CD8-positive, alpha-beta memory T cell (primary cell): ENCODE measurements around the gene UBTD1. TPM values are rescaled to one million over a fixed set of nuclear protein-coding genes. Genes with fewer than 3 reads are reported as not detected.
"Not testable (repeated sequence)": the region's sequence is repeated elsewhere in the genome, so short reads cannot be mapped to it uniquely, and the experiment has no call there.

ENCODE experiments used
- CTCF ChIA-PET: fragments of 350-600 bp; sonication (Branson Sonifier 250); formaldehyde crosslinking; loops from one replicate; lab custom pipeline; 2021; ENCODE audit warnings: antibody characterized with exemption; lab: Charles Lee
- POLR2A ChIA-PET: fragments of 350-600 bp; sonication (Branson Sonifier 250); formaldehyde crosslinking; loops from one replicate; lab custom pipeline; 2021; ENCODE audit warnings: antibody characterized with exemption; lab: Charles Lee
- DNase-seq, 5 donors: peaks; one replicate each; pipeline versions ENCODE4 v3.0.0 to v3.0.0-alpha.2; 2020 to 2022; ENCODE audit warnings: mixed read lengths in 1 of 5
- H3K27ac ChIP-seq: one replicate; pipeline ENCODE4 v1.7.0; 2013; ENCODE audit warnings: low read depth, mild to moderate bottlenecking, low read length, moderate library complexity
- H3K27me3 ChIP-seq: 2 replicates; pipeline ENCODE4 v1.7.0; 2013; ENCODE audit warnings: low read length, mild to moderate bottlenecking; ENCODE audit not compliant: insufficient read depth, poor library complexity, severe bottlenecking
- H3K36me3 ChIP-seq: 2 replicates; pipeline ENCODE4 v1.7.0; 2013; ENCODE audit warnings: mild to moderate bottlenecking, low read length, moderate library complexity; ENCODE audit not compliant: insufficient read depth
- H3K4me1 ChIP-seq: 2 replicates; pipeline ENCODE4 v1.7.0; 2013; ENCODE audit warnings: mild to moderate bottlenecking, low read length, moderate library complexity; ENCODE audit not compliant: insufficient read depth
- H3K4me3 ChIP-seq: 2 replicates; pipeline ENCODE4 v1.7.0; 2013; ENCODE audit warnings: mild to moderate bottlenecking, low read length
- H3K9me3 ChIP-seq: 2 replicates; pipeline ENCODE4 v1.7.0; 2013; ENCODE audit warnings: mild to moderate bottlenecking, low read length
- H3K27ac Mint-ChIP-seq, 8 donors: one replicate each; pipeline ENCODE4 v1.8.0; 2020 to 2021; ENCODE audit warnings: mixed read lengths in 8 of 8, mild to moderate bottlenecking in 6 of 8, inconsistent platforms in 3 of 8, moderate library complexity in 3 of 8
- H3K27me3 Mint-ChIP-seq, 2 donors: one replicate each; pipeline ENCODE4 v1.8.0; 2020 to 2021; ENCODE audit warnings: mixed read lengths in 2 of 2, mild to moderate bottlenecking in 1 of 2, moderate library complexity in 1 of 2
- H3K36me3 Mint-ChIP-seq, 3 donors: one replicate each; pipeline ENCODE4 v1.8.0; 2020 to 2021; ENCODE audit warnings: mixed read lengths in 3 of 3, inconsistent platforms in 1 of 3, mild to moderate bottlenecking in 1 of 3
- H3K4me1 Mint-ChIP-seq, 3 donors: one replicate each; pipeline ENCODE4 v1.8.0; 2020 to 2021; ENCODE audit warnings: mixed read lengths in 3 of 3, inconsistent platforms in 1 of 3, mild to moderate bottlenecking in 1 of 3
- H3K4me3 Mint-ChIP-seq, 7 donors: one replicate each; pipeline ENCODE4 v1.8.0; 2020 to 2021; ENCODE audit warnings: mixed read lengths in 7 of 7, mild to moderate bottlenecking in 6 of 7, moderate library complexity in 4 of 7, inconsistent platforms in 2 of 7
- H3K9me3 Mint-ChIP-seq, 5 donors: one replicate each; pipeline ENCODE4 v1.8.0; 2020 to 2022; ENCODE audit warnings: mixed read lengths in 5 of 5, mild to moderate bottlenecking in 3 of 5, moderate library complexity in 2 of 5, inconsistent platforms in 1 of 5
- polyA plus RNA-seq: library from polyadenylated mRNA; unstranded; fragments of 300-500 nt; fragmentation: Illumina TruSeq; gene quantifications from one replicate; pipeline ENCODE4 v1.2.3, GENCODE V29; 2021
- total RNA-seq, 2 experiments: library from RNA; stranded (reverse); gene quantifications; one replicate each; pipeline ENCODE4 v1.2.3, GENCODE V29; 2021

The UBTD1 gene
- total and polyA plus RNA-seq, 3 experiments from 2014 or later, result 1.9 to 2.6 (median 2.0) TPM

DNA sequence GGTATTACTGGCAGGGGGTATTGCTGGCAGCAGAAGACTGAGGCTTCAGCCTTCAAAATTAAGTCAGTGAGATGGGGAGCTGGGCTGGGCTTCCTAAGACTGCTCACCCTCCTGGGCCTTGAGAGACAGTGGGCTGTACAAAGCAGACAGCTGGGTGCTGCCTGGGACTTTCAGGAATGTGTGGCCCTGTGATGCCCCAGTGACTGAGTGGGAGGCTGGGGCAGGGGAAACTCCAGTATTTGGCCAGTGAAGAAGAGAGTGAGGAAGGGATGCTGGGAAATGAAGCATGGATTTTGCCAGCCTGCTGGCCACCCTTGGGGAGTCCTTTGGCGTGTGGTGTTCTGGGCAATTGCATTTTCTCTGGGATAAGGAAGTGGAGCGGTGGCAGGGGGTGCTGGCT lies 74.3 kb downstream of the UBTD1 start:
- Mint-ChIP-seq H3K4me1 (no peaks in the 10 kb centered on the region), H3K9me3 (no peaks in the 10 kb centered on the region), H3K27me3 (no peaks in the 10 kb centered on the region), H3K27ac (no peak overlapping the region), H3K36me3 (peaks cover 0 to 2% (median 0%) of the 10 kb centered on the region in 3 donors), H3K4me3 (no peak overlapping the region)
- Histone ChIP-seq H3K36me3 (no peaks in the 10 kb centered on the region), H3K4me1 (no peaks in the 10 kb centered on the region), H3K27ac (no peak overlapping the region), H3K4me3 (no peak overlapping the region), H3K9me3 (no peaks in the 10 kb centered on the region), H3K27me3 (no peaks in the 10 kb centered on the region)
- CTCF ChIA-PET, result interaction anchor here (1.3 to 2.3 kb wide), 5 partner anchors 8 to 159 kb away, joined by 3 to 7 read pairs (median 6); partner anchors contain the start of gene HOGA1
- no peak for DNase-seq
- POLR2A ChIA-PET, result no interaction called here

DNA sequence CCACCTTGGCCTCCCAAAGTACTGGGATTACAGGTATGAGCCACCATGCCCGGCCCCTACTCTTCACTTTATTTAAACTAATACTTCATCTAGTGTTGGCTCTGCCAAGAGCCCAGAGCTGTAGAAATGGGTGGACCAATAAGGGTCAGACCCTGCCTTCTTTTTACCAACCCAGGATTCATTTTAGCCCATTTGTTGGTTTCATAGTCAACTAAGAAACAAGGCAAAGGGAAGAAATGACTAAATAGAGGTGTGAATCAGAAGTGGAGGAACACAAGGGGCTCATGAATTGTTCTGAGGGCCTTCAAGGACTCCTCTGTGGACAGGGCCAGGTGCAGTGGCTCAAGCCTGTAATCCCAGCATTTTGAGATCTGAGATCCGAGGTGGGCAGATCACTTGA lies 74.9 kb downstream of the UBTD1 start:
- Histone ChIP-seq H3K36me3 (no peaks in the 10 kb centered on the region), H3K9me3 (no peaks in the 10 kb centered on the region), H3K27me3 (no peaks in the 10 kb centered on the region), H3K4me1 (no peaks in the 10 kb centered on the region), H3K27ac (no peak overlapping the region), H3K4me3 (no peak overlapping the region)
- POLR2A ChIA-PET, result no interaction called here
- Mint-ChIP-seq H3K4me1 (no peaks in the 10 kb centered on the region), H3K36me3 (peaks cover 0 to 2% (median 0%) of the 10 kb centered on the region in 3 donors), H3K4me3 (no peak overlapping the region), H3K27ac (peak overlapping the region in 1 of 8 donors; percentile 57), H3K27me3 (peaks cover 0 to 2% of the 10 kb centered on the region in 2 donors), H3K9me3 (no peaks in the 10 kb centered on the region)
- CTCF ChIA-PET, result no interaction called here
- DNase-seq, result no peak

DNA sequence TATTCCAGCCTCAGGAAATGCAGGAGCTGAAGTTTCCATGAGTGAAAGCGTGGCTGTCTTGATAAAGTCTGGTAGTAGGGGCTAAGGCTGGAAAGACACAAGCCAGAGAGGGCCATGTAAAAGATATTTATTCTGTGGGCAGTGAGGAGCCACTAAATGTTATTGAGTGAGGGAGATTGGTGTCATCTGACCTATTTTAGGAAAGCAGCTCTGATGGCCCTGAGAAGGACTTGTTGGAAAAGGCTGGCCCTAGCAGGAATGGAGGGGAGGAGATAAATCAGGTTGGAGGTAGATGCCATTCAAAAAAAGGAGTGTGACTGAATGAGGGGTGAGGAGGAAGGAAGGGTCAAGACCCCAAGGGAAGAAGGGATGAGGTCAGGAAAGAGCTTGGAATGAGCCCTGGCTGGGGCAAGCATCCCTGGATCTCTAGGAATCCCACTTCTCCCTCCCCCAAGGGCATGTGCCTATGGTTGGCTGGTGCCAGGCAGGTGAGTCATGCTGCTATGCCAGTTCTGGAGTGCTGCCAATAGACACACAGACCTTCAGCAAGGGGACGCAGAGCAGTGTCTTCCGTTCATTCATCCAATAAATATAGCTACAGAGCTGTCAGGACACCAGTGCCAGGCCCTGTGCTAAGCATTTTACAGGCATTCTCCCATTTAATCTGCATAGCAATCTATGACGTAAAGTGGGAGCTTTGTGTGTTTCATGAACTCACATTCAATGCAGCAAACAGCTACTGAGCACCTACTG lies 75.8 kb downstream of the UBTD1 start:
- no peaks in the 10 kb centered on the region for H3K4me1 ChIP-seq
- peak overlapping the region in 2 of 8 donors; percentile 32 to 38 for H3K27ac Mint-ChIP-seq
- ChIA-PET POLR2A (no interaction called here), CTCF (interaction anchor here (1.0 kb wide), 1 partner anchor 110 kb away, joined by 3 read pairs; no protein-coding TSS in a partner anchor)
- no peaks in the 10 kb centered on the region for H3K36me3 ChIP-seq
- no peaks in the 10 kb centered on the region for H3K4me1 Mint-ChIP-seq
- no peak for DNase-seq
- no peaks in the 10 kb centered on the region for H3K9me3 Mint-ChIP-seq
- H3K4me3 ChIP-seq, result no peak overlapping the region
- H3K27me3 Mint-ChIP-seq, result peaks cover 0 to 5% of the 10 kb centered on the region in 2 donors
- H3K9me3 ChIP-seq, result no peaks in the 10 kb centered on the region
- peaks cover 0 to 1% (median 0%) of the 10 kb centered on the region in 3 donors for H3K36me3 Mint-ChIP-seq
- H3K27ac ChIP-seq, result no peak overlapping the region
- no peak overlapping the region for H3K4me3 Mint-ChIP-seq
- no peaks in the 10 kb centered on the region for H3K27me3 ChIP-seq

DNA sequence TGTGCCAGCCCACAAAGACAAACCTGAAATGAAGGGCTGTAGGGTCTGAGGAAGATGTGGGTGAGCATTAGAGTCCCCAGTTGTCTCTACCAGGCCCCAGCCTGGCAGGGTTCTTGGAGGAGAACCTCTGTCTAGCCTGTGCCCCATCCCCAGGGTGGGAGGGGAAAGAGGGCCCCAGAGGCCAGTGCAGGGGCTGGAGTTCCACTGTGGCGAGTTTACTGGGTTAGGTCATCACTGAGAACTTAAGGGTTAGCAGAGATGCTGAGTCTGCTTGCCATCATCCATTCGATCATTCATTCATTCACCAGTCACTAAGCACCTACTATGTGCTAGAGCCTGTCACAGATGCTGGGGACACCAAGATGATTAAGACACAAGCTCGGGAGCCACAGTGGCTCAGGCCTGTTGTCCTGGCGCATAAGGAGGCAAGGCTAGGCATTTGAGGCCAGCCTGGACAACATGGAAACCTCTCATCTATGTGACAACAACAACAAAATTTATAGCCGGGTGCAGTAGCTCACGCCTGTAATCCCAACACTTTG lies 76.5 kb downstream of the UBTD1 start:
- Histone ChIP-seq H3K4me1 (no peaks in the 10 kb centered on the region), H3K4me3 (no peak overlapping the region), H3K9me3 (no peaks in the 10 kb centered on the region), H3K27me3 (no peaks in the 10 kb centered on the region), H3K27ac (no peak overlapping the region), H3K36me3 (no peaks in the 10 kb centered on the region)
- CTCF ChIA-PET, result interaction anchor here (1.0 kb wide), 1 partner anchor 126 kb away, joined by 3 read pairs; no protein-coding TSS in a partner anchor
- Mint-ChIP-seq H3K9me3 (no peaks in the 10 kb centered on the region), H3K36me3 (no peaks in the 10 kb centered on the region), H3K4me3 (no peak overlapping the region), H3K4me1 (no peaks in the 10 kb centered on the region), H3K27me3 (peaks cover 0 to 5% of the 10 kb centered on the region in 2 donors), H3K27ac (peak overlapping the region in 1 of 8 donors; percentile 8)
- no peak for DNase-seq
- POLR2A ChIA-PET, result no interaction called here

DNA sequence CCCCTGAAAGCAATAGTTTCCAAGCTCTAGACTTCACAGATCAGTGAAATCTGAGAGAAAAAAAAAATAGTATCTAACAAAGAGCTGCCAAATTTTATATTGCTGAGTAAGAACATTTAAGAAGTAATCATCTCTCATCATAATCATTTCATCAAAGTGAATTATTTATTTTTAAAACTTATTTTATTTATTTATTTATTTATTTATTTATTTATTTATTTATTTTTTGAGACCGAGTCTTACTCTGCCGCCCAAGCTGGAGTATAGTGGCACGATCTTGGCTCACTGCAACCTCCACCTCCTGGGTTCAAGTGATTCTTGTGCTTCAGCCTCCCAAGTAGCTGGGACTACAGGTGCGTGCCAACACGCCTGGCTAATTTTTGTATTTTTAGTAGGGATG lies 77.8 kb downstream of the UBTD1 start:
- not testable (repeated sequence) for H3K27me3 Mint-ChIP-seq, H3K4me1 ChIP-seq, DNase-seq, H3K27ac Mint-ChIP-seq, H3K27me3 ChIP-seq, H3K27ac ChIP-seq, H3K4me1 Mint-ChIP-seq, H3K36me3 ChIP-seq, H3K4me3 Mint-ChIP-seq, H3K9me3 Mint-ChIP-seq, H3K4me3 ChIP-seq, H3K9me3 ChIP-seq, H3K36me3 Mint-ChIP-seq
- ChIA-PET CTCF (interaction anchor here (0.9 kb wide), 1 partner anchor 10 kb away, joined by 3 read pairs; no protein-coding TSS in a partner anchor), POLR2A (interaction anchor here (0.8 kb wide), 1 partner anchor 8 kb away, joined by 3 read pairs; no protein-coding TSS in a partner anchor)

DNA sequence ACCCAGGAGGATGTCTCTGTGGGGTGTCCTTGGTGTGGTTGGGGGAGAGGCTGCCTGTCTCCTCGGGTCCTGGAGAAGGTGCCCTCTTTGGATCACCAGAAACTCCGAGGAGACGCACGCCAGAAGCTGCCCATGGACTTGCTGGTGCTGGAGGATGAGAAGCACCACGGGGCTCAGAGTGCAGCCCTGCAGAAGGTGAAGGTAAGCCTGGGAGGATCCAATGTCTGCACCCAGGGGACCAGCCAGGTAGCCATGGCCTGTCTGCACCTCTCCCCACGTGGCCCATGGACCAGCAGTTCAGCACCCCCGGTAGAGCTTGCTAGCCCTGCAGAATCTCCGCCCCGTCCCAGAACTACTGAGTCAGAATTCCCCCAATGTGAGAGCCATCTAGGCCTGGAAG lies 79.0 kb downstream of the UBTD1 start:
- no peaks in the 10 kb centered on the region for H3K4me1 Mint-ChIP-seq
- peaks cover 0 to 5% of the 10 kb centered on the region in 2 donors for H3K27me3 Mint-ChIP-seq
- no peak overlapping the region for H3K4me3 Mint-ChIP-seq
- POLR2A ChIA-PET, result interaction anchor here (0.6 kb wide), 1 partner anchor 8 kb away, joined by 3 read pairs; no protein-coding TSS in a partner anchor
- H3K9me3 ChIP-seq, result no peaks in the 10 kb centered on the region
- H3K36me3 ChIP-seq, result no peaks in the 10 kb centered on the region
- no peaks in the 10 kb centered on the region for H3K36me3 Mint-ChIP-seq
- H3K27me3 ChIP-seq, result no peaks in the 10 kb centered on the region
- no peak overlapping the region for H3K4me3 ChIP-seq
- H3K27ac ChIP-seq, result no peak overlapping the region
- CTCF ChIA-PET, result no interaction called here
- DNase-seq, result no peak
- no peaks in the 10 kb centered on the region for H3K4me1 ChIP-seq
- H3K27ac Mint-ChIP-seq, result no peak overlapping the region
- no peaks in the 10 kb centered on the region for H3K9me3 Mint-ChIP-seq

DNA sequence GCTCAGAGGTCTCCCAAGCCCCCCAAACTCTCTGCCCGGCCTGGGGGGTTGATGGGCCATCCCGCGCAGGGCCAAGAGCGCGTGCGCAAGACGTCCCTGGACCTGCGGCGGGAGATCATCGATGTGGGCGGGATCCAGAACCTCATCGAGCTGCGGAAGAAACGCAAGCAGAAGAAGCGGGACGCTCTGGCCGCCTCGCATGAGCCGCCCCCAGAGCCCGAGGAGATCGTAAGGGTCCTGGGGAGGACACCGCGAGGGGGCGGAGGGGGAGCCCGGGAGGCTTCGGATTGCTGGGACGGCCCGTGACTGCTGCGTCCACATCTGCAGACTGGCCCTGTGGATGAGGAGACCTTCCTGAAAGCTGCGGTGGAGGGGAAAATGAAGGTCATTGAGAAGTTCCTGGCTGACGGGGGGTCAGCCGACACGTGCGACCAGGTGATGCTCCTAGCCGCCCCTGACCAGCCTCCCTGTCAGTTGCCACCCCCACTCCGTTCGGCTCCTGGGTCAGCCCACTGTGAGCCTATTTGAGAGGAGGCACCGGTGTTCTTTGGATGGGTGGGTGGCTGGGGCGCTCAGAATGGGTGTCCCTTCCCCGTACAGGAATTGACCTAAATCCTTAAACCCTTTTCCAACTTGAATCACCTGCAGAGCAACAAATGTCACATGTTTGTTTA lies 79.6 kb downstream of the UBTD1 start:
- CTCF ChIA-PET, result no interaction called here
- no peak overlapping the region for H3K27ac ChIP-seq
- Mint-ChIP-seq H3K9me3 (no peaks in the 10 kb centered on the region), H3K27ac (no peak overlapping the region), H3K4me1 (no peaks in the 10 kb centered on the region), H3K27me3 (peaks cover 0 to 5% of the 10 kb centered on the region in 2 donors), H3K4me3 (no peak overlapping the region), H3K36me3 (no peaks in the 10 kb centered on the region)
- no peaks in the 10 kb centered on the region for H3K36me3 ChIP-seq
- POLR2A ChIA-PET, result interaction anchor here (0.6 kb wide), 1 partner anchor 9 kb away, joined by 3 read pairs; no protein-coding TSS in a partner anchor
- H3K9me3 ChIP-seq, result no peaks in the 10 kb centered on the region
- no peak overlapping the region for H3K4me3 ChIP-seq
- H3K27me3 ChIP-seq, result no peaks in the 10 kb centered on the region
- no peaks in the 10 kb centered on the region for H3K4me1 ChIP-seq
- no peak for DNase-seq
